ENCODE results near the gene FOXI1.

FOXI1 gene

GRCh38 chr5:170131235-170131634 is 25.5 kb downstream of the FOXI1 start:
- no peak for TF ChIP-seq CTCF (IDR thresholded peaks at IDR 0.05; ENCODE audit: extremely low read depth, missing control alignments)
- no peak for DNase-seq (ENCODE audit: low spot score)

- TF ChIP-seq CTCF (IDR thresholded peaks at IDR 0.05; ENCODE audit: extremely low read depth, missing control alignments), result no peak
- DNase-seq (ENCODE audit: low spot score), result no peak
Observed at GRCh38 chr5:170132269-170132975, 26.7 kb downstream of the FOXI1 start.

- no peak for DNase-seq (ENCODE audit: low spot score)
- TF ChIP-seq CTCF (IDR thresholded peaks at IDR 0.05; ENCODE audit: extremely low read depth, missing control alignments), result no peak
Observed at GRCh38 chr5:170132976-170133448, 27.3 kb downstream of the FOXI1 start.

GRCh38 chr5:170135796-170136490 is 30.2 kb downstream of the FOXI1 start:
- DNase-seq (ENCODE audit: low spot score), result no peak
- TF ChIP-seq CTCF (IDR thresholded peaks at IDR 0.05; ENCODE audit: extremely low read depth, missing control alignments), result no peak

GRCh38 chr5:170136506-170136905 is 30.8 kb downstream of the FOXI1 start:
- DNase-seq (ENCODE audit: low spot score), result no peak
- TF ChIP-seq CTCF (IDR thresholded peaks at IDR 0.05; ENCODE audit: extremely low read depth, missing control alignments), result no peak

- DNase-seq (ENCODE audit: low spot score), result no peak
- no peak for TF ChIP-seq CTCF (IDR thresholded peaks at IDR 0.05; ENCODE audit: extremely low read depth, missing control alignments)
Observed at GRCh38 chr5:170137694-170138214, 32.1 kb downstream of the FOXI1 start.

GRCh38 chr5:170138273-170138672 is 32.6 kb downstream of the FOXI1 start:
- DNase-seq (ENCODE audit: low spot score), result no peak
- TF ChIP-seq CTCF (IDR thresholded peaks at IDR 0.05; ENCODE audit: extremely low read depth, missing control alignments), result no peak
